Right lobe of liver (tissue), 4 donors: ENCODE results near the gene PLK5.

ENCODE experiments used
- CTCF ChIP-seq, 4 donors: fragments of 200-600 bp in 3 of 4; fragments of 450-650 bp in 1 of 4; IDR thresholded peaks; one replicate each; pipeline versions ENCODE4 v1.5.1 to v1.8.0; 2016 to 2022; ENCODE audit warnings: antibody characterized with exemption in 4 of 4, mild to moderate bottlenecking in 2 of 4
- POLR2A ChIP-seq: fragments of 450-650 bp; IDR thresholded peaks from one replicate; pipeline ENCODE4 v1.6.1; 2017; ENCODE audit warnings: antibody characterized with exemption, mild to moderate bottlenecking
- donor health status: DM: no; HTN: no; CAD: no.
- donor health status: DM: no; HTN: no; CAD: no.
- donor health status: DM: no; HTN: yes; CAD: no.

GRCh38 chr19:1487576-1488281 lies 36.1 kb upstream of the PLK5 start:
- TF ChIP-seq CTCF (IDR thresholded peaks at IDR 0.05) (no peak), POLR2A (no peak)
